Left renal cortex interstitium (tissue), 4 donors: Measurements from ENCODE around the gene WDR82. TPM values are rescaled to one million over a fixed set of nuclear protein-coding genes. Genes with fewer than 3 reads are reported as not detected.

Experiments
- DNase-seq, 4 donors: peaks; one replicate each; pipeline ENCODE4 v3.0.0-alpha.2; 2013; ENCODE audit warnings: low read depth in 4 of 4, low spot score in 2 of 4, missing footprints in 1 of 4
- polyA plus RNA-seq, 4 donors: library from polyadenylated mRNA; unstranded; fragments of 120-200 nt; gene quantifications; one replicate each; pipeline ENCODE4 v1.2.1, GENCODE V29; 2013; ENCODE audit not compliant: insufficient read length in 4 of 4

WDR82 gene
- polyA plus RNA-seq, 4 donors = 91.4 to 111 (median 101) TPM

DNA sequence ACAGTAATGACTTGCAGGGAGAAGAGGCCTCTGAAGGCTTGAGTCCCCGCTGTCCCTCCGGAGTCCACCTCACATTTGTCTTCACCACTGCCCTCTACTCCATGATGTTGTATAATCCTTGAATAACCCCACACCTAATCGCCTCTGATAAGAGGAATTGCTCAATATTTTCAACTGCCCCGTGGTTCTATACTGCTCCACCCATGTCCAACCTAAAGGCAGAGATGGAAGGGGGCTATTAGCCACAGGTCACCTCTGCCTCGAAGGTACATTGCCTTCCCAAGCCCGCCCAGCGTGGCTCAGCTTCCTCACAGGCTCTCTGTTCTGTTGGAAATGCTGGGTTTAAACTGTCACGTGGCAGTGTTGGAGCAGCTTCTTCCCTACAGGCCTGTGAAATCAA is 65.4 kb downstream of the WDR82 start:
- no peak for DNase-seq

DNA sequence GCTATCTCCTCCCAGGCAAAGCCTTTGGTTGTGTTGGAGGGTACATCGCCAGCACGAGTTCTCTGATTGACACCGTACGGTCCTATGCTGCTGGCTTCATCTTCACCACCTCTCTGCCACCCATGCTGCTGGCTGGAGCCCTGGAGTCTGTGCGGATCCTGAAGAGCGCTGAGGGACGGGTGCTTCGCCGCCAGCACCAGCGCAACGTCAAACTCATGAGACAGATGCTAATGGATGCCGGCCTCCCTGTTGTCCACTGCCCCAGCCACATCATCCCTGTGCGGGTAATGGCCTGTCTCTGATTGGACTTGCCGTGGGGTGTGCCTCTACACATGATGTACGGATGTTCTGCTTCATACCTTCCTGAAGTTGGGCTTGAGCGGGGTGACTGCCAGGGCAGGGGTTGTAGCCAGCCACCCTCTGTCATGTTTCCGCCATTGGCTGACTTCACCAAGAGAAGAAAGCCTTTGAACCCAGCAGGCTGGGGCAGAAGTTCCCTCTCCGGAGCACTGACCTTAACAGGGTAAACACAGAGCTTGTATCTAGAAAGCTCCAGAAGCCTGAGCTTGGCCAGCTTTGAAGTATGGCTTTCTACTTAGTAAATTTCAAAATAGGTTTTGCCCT is 67.1 kb downstream of the WDR82 start:
- DNase-seq = no peak

DNA sequence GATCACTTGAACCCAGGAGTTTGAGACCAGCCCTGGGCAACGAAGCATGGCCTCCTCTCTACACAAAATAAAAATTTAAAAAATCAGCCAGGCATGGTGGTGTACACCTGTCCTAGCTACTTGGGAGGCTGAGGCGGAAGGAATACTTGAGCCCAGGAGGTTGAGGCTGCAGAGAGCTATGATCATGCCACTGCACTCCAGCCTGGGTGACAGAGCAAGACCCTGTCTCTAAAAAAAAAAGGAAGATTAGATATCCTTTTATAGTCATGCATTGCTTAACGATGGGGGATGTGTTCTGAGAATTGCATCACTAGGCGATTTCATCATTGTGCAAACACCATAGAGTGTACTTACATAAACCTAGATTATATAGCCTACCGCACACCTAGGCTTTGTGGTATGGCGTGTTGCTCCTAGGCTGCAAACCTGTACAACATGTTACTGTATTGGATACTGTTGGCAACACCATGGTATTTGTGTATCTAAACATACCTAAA is 67.9 kb downstream of the WDR82 start:
- no peak for DNase-seq

DNA sequence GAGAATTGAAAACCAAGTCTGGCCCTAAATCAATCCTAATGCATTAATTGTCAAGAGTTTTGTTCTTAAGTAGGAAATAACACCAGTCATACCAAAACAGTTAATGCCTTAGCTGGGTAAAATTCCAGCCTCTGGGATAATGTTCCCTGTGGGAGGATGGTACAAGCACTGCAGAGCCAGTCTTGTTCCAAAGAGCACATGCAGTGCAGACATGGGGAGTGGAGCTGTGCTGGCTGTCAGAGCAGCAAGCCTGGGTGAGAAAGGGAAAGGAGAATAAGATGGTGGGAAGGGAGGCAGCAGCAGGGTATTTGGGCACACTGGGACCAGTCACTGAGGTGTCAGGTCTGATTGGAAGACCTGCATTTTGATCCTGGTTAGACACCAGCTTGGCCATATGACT is 68.4 kb downstream of the WDR82 start:
- no peak for DNase-seq

DNA sequence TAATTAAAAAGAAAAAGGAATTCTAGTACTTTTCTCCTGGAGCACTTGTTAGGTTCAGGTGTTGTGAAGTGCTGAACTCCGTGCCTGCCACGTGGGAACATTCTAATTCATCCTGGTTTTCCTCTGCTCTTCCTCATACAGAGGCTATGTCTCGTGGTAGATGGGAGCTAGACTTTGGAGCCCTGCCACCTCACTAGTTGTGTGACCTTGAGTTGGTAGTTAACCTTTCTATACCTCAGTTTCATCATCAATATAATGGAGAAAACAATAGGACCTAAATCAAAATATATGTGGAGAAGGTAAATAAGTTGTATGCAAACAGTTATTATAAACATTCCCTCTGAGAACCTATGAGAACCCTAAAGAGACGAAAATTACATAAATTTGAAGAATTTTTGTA is 69.9 kb downstream of the WDR82 start:
- DNase-seq = no peak

DNA sequence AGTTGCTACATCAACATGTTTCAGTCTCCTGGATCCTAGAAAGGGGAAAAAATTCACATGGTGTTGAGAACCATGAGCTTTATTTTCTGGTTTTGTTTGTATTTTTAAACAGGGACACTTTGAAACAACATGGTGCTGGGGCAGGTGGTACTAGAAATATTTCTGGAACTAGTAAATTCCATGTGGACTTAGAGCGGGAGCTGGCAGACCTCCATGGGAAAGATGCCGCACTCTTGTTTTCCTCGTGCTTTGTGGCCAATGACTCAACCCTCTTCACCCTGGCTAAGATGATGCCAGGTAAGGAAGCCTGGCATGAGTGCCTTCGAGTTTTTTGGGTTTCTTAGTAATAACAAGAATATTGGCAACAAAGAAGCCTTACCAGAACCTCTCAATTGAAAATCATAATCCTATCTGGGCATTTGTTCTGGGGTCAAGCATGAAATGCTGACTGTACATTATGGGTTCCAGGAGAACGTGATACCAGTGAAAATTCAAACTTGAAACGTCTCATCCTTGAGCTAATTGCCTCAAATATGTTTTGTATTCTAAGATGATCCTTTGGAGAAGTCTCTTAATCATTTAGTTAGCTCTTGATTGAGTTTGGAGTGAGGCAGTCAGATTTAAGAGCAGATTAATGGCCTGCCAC is 72.6 kb downstream of the WDR82 start:
- DNase-seq = no peak

Other genes with a start within 250 kb of the WDR82 start
- 10 to 100 TPM; 14.6 to 21.5 (median 18.2) TPM for gene DUSP7, start 222.1 kb downstream of the WDR82 start, polyA plus RNA-seq
- 1 to 10 TPM; 7.5 to 8.4 (median 7.9) TPM for gene POC1A, start 124.2 kb downstream of the WDR82 start, polyA plus RNA-seq
- 10 to 100 TPM; 44.4 to 48.8 (median 47.9) TPM for gene ALAS1, start 80.5 kb downstream of the WDR82 start, polyA plus RNA-seq
- under 1 TPM; 0.17 to 0.33 (median 0.18) TPM for gene TLR9, start 53.0 kb downstream of the WDR82 start, polyA plus RNA-seq
- 10 to 100 TPM; 25.9 to 40.3 (median 32.0) TPM for gene TWF2, start 39.5 kb downstream of the WDR82 start, polyA plus RNA-seq
- gene PPM1M, start 32.9 kb downstream of the WDR82 start, polyA plus RNA-seq = 10 to 100 TPM; 19.3 to 22.3 (median 20.0) TPM
- gene GLYCTK, start 9.2 kb upstream of the WDR82 start, polyA plus RNA-seq = 10 to 100 TPM; 26.5 to 45.0 (median 38.3) TPM
- 10 to 100 TPM in 2 of 4 donors, 1 to 10 TPM in 2; 5.9 to 14.9 (median 10.7) TPM for gene DNAH1, start 37.7 kb upstream of the WDR82 start, polyA plus RNA-seq
- 10 to 100 TPM; 81.2 to 96.7 (median 89.3) TPM for gene BAP1, start 131.4 kb upstream of the WDR82 start, polyA plus RNA-seq
- 10 to 100 TPM in 2 of 4 donors, 1 to 10 TPM in 2; 7.1 to 12.8 (median 10.1) TPM for gene PHF7, start 132.0 kb upstream of the WDR82 start, polyA plus RNA-seq
- gene SEMA3G, start 166.5 kb upstream of the WDR82 start, polyA plus RNA-seq = 10 to 100 TPM; 28.5 to 35.3 (median 30.1) TPM
- 1 to 10 TPM; 4.8 to 8.1 (median 7.6) TPM for gene TNNC1, start 175.4 kb upstream of the WDR82 start, polyA plus RNA-seq
- gene NISCH, start 177.0 kb upstream of the WDR82 start, polyA plus RNA-seq = 100 to 1,000 TPM in 2 of 4 donors, 10 to 100 TPM in 2; 85.4 to 152 (median 117) TPM
- gene STAB1, start 216.7 kb upstream of the WDR82 start, polyA plus RNA-seq = 10 to 100 TPM; 31.2 to 44.5 (median 36.5) TPM